Activated T-helper 2 cell treated with anti-CD3 and anti-CD28 coated beads, Interferon-gamma antibody, Interleukin-2, Interleukin-4, amounts not matched to agents 10 μg/mL and 5 μg/mL and 100 μg/mL, durations not matched to agents 14 hours and 24 hours and 36 hours (primary cell): ENCODE measurements around the gene TBKBP1. TPM values are rescaled to one million over a fixed set of nuclear protein-coding genes. Genes with fewer than 3 reads are reported as not detected.

Source experiments
- DNase-seq: peaks from one replicate; pipeline ENCODE4 v3.0.0; 2021; ENCODE audit warnings: low spot score
- H3K27ac Mint-ChIP-seq: one replicate; pipeline ENCODE4 v1.8.0; 2021; ENCODE audit warnings: mixed read lengths
- H3K27me3 Mint-ChIP-seq: one replicate; pipeline ENCODE4 v1.8.0; 2021; ENCODE audit warnings: low read depth, mixed read lengths
- H3K36me3 Mint-ChIP-seq: one replicate; pipeline ENCODE4 v1.8.0; 2021; ENCODE audit warnings: low read depth, mixed read lengths
- H3K4me1 Mint-ChIP-seq: one replicate; pipeline ENCODE4 v1.8.0; 2021; ENCODE audit warnings: low read depth, mixed read lengths
- H3K4me3 Mint-ChIP-seq: one replicate; pipeline ENCODE4 v1.8.0; 2021; ENCODE audit warnings: low read depth, mild to moderate bottlenecking, moderate library complexity, mixed read lengths
- H3K9me3 Mint-ChIP-seq: one replicate; pipeline ENCODE4 v1.8.0; 2021; ENCODE audit warnings: mixed read lengths
- intact Hi-C: fragments of 100-400 bp; cut with micrococcal nuclease; formaldehyde crosslinking; loops from one replicate; pipeline ENCODE4 v1.15.1; 2023
- total RNA-seq: library from RNA; stranded (reverse); gene quantifications from 2 replicates; pipeline ENCODE4 v1.2.3, GENCODE V29; 2022

TBKBP1 gene
- total RNA-seq, 1 donor from 2014 or later, result 9.8 TPM

DNA sequence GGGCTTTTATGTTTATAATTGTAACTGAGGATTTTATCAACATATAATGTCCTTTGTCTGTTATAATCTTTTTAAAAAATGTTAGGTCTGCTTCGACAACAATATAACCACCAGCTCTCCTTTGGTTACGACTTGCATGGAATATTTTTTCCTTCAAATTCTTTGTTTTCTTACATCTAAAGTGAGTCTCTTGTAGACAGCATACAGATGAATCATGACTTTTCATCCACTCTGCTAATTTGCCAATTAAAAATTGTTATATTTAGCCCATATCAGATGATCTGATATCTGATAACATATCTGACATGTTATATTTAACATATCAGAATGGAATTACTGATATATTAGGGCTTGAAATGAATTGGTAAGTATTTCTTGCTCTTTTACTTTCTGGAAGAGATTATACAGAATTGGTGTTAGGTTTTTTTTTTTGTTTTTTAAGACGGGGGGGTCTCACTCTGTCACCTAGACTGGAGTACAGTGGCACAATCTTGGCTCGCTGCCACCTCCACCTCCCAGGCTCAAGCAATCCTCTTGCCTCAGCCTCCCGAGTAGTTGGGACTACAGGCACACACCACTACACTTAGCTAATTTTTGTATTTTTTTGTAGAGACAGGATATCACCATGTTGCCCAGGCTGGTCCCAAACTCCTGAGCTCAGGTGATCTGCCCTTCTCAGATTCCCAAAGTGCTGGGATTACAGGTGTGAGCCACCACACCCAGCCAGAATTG is 66.6 kb downstream of the TBKBP1 start:
- intact Hi-C loops, result no loop called here
- Mint-ChIP-seq H3K9me3 (peaks cover 29% of the 10 kb centered on the region), H3K4me3 (no peak overlapping the region), H3K27ac (no peak overlapping the region), H3K27me3 (peaks cover 32% of the 10 kb centered on the region), H3K36me3 (no peaks in the 10 kb centered on the region), H3K4me1 (peaks cover 3% of the 10 kb centered on the region)
- no peak for DNase-seq

Other genes starting within 250 kb of the TBKBP1 start
- gene NPEPPS, start 163.1 kb upstream of the TBKBP1 start, total RNA-seq, result 125 and 132 TPM in 2 replicates
- gene KPNB1, start 44.2 kb upstream of the TBKBP1 start, total RNA-seq, result 687 and 692 TPM in 2 replicates
- 40.4 and 40.6 TPM in 2 replicates for gene TBX21, start 39.1 kb downstream of the TBKBP1 start, total RNA-seq
- 19.5 and 20.7 TPM in 2 replicates for gene OSBPL7, start 127.6 kb downstream of the TBKBP1 start, total RNA-seq
- gene MRPL10, start 137.4 kb downstream of the TBKBP1 start, total RNA-seq, result 52.2 and 54.1 TPM in 2 replicates
- gene LRRC46, start 137.5 kb downstream of the TBKBP1 start, total RNA-seq, result 0.64 and 0.92 TPM in 2 replicates
- 23.5 and 27.5 TPM in 2 replicates for gene SCRN2, start 147.1 kb downstream of the TBKBP1 start, total RNA-seq
- 0.09 and 0.14 TPM in 2 replicates for gene SP6, start 157.0 kb downstream of the TBKBP1 start, total RNA-seq
- 16.5 and 19.7 TPM in 2 replicates for gene SP2, start 202.1 kb downstream of the TBKBP1 start, total RNA-seq
- gene PNPO, start 247.4 kb downstream of the TBKBP1 start, total RNA-seq, result 41.0 and 45.9 TPM in 2 replicates